Right lobe of liver (tissue), 6 donors: ENCODE results near the gene CLMP. TPM values are rescaled to one million over a fixed set of nuclear protein-coding genes. Genes with fewer than 3 reads are reported as not detected.

Source experiments
- ATAC-seq, 4 donors: fragments of 200-7000 bp; cut with Tn5 transposase; one replicate each; pipeline ENCODE4 v1.9.1; 2020; ENCODE audit warnings: mild to moderate bottlenecking in 4 of 4, moderate library complexity in 4 of 4
- DNase-seq, 3 donors: peaks; one replicate each; pipeline ENCODE4 v3.0.0-alpha.2; 2020
- H3K27ac ChIP-seq, 3 donors: fragments of 200-600 bp; one replicate each; pipeline ENCODE4 v1.8.0; 2022
- H3K27me3 ChIP-seq, 2 donors: fragments of 200-600 bp; one replicate each; pipeline ENCODE4 v1.8.0; 2022
- H3K36me3 ChIP-seq, 4 donors: fragments of 200-600 bp; sonication (generic) in 1 of 4; one replicate each; pipeline versions ENCODE4 v1.5.1 to v1.8.0; 2017 to 2022; ENCODE audit warnings: control low read depth in 1 of 4
- H3K4me1 ChIP-seq, 4 donors: fragments of 200-600 bp; sonication (generic) in 1 of 4; one replicate each; pipeline versions ENCODE4 v1.5.1 to v1.8.0; 2017 to 2022; ENCODE audit warnings: control low read depth in 1 of 4
- H3K4me3 ChIP-seq, 3 donors: fragments of 200-600 bp; one replicate each; pipeline ENCODE4 v1.8.0; 2022
- H3K9me3 ChIP-seq, 4 donors: fragments of 200-600 bp; sonication (generic) in 1 of 4; one replicate each; pipeline versions ENCODE4 v1.5.1 to v1.8.0; 2017 to 2022; ENCODE audit warnings: control low read depth in 1 of 4
- CTCF ChIP-seq, 4 donors: fragments of 200-600 bp in 3 of 4; fragments of 450-650 bp in 1 of 4; IDR thresholded peaks; one replicate each; pipeline versions ENCODE4 v1.5.1 to v1.8.0; 2016 to 2022; ENCODE audit warnings: antibody characterized with exemption in 4 of 4, mild to moderate bottlenecking in 2 of 4
- POLR2A ChIP-seq: fragments of 450-650 bp; IDR thresholded peaks from one replicate; pipeline ENCODE4 v1.6.1; 2017; ENCODE audit warnings: antibody characterized with exemption, mild to moderate bottlenecking
- whole genome bisulfite sequencing: methylation state at CpG from one replicate; pipeline ENCODE4 v1.1.6; 2018; ENCODE audit warnings: low coverage, low lambda C conversion rate; ENCODE audit not compliant: insufficient coverage; ENCODE audit errors: missing lambda C conversion rate; 5-methylcytosine and 5-hydroxymethylcytosine counted together
- intact Hi-C, 2 donors: fragments of 100-400 bp; cut with DNase I; formaldehyde crosslinking; loops; one replicate each; pipeline versions ENCODE4 v1.11.2 to v1.14.1; 2022
- total RNA-seq, 6 experiments: library from RNA; depleted of rRNA in 2 of 6; stranded (reverse); fragments of >200 nt in 2 of 6; fragmentation: NEBNext Ultra II Directional in 3 of 6; extraction: Animal tissue kit (Norgen Biotek cat#: 25700) in 3 of 6; gene quantifications; one replicate each; pipeline versions ENCODE4 v1.1.0 to v1.2.4, GENCODE V29; 2016 to 2023
- donor health status: DM: no; HTN: yes; CAD: no.
- donor health status: DM: no; HTN: no; CAD: no.
- donor health status: DM: no; HTN: no; CAD: no.
- donor health status: DM: no; HTN: yes; CAD: no.
- donor health status: DM: no; HTN: yes; CAD: no.

CLMP gene
- total RNA-seq, 6 experiments from 2014 or later = 0.17 to 1.2 (median 0.51) TPM

GRCh38 chr11:123203471-123203870 lies 8.4 kb upstream of the CLMP start:
- no peak for TF ChIP-seq POLR2A
- TF ChIP-seq CTCF (IDR thresholded peaks at IDR 0.05) = no peak
- no peak for ATAC-seq

GRCh38 chr11:123202155-123203151 lies 7.4 kb upstream of the CLMP start:
- no peaks in the 10 kb centered on the region for H3K27me3 ChIP-seq
- intact Hi-C loops = no loop called here
- H3K27ac ChIP-seq = no peak overlapping the region
- H3K36me3 ChIP-seq = no peaks in the 10 kb centered on the region
- 58% methylated on average over 6 of the region's 10 CpGs for WGBS
- no peak overlapping the region for H3K4me3 ChIP-seq
- H3K9me3 ChIP-seq = no peaks in the 10 kb centered on the region
- H3K4me1 ChIP-seq = no peaks in the 10 kb centered on the region
- no peak for TF ChIP-seq POLR2A
- no peak for TF ChIP-seq CTCF (IDR thresholded peaks at IDR 0.05)
- ATAC-seq (peak in 1 of 4 donors; percentile 29), DNase-seq (no peak)

More at GRCh38 chr11:123203471-123203870, 8.4 kb upstream of the CLMP start:
- Histone ChIP-seq H3K36me3 (no peaks in the 10 kb centered on the region), H3K9me3 (no peaks in the 10 kb centered on the region), H3K4me3 (no peak overlapping the region), H3K27ac (no peak overlapping the region), H3K4me1 (no peaks in the 10 kb centered on the region), H3K27me3 (no peaks in the 10 kb centered on the region)
- no peak for DNase-seq
- intact Hi-C loops = no loop called here
- WGBS = 44% methylated on average over 2 of the region's 4 CpGs

GRCh38 chr11:123200264-123200663 lies 5.2 kb upstream of the CLMP start:
- no peak for ATAC-seq
- Histone ChIP-seq H3K27me3 (peaks cover 0 to 8% of the 10 kb centered on the region in 2 donors), H3K36me3 (no peaks in the 10 kb centered on the region), H3K4me3 (no peak overlapping the region), H3K9me3 (no peaks in the 10 kb centered on the region), H3K27ac (no peak overlapping the region), H3K4me1 (no peaks in the 10 kb centered on the region)
- 38% methylated on average over 3 of the region's 4 CpGs for WGBS
- intact Hi-C loops = no loop called here
- DNase-seq = no peak
- TF ChIP-seq POLR2A (no peak), CTCF (IDR thresholded peaks at IDR 0.05) (no peak)

GRCh38 chr11:123197711-123198110 lies 2.7 kb upstream of the CLMP start:
- intact Hi-C loops = no loop called here
- ATAC-seq = no peak
- Histone ChIP-seq H3K27me3 (peaks cover 0 to 16% of the 10 kb centered on the region in 2 donors), H3K9me3 (no peaks in the 10 kb centered on the region), H3K4me1 (no peaks in the 10 kb centered on the region), H3K4me3 (no peak overlapping the region), H3K36me3 (no peaks in the 10 kb centered on the region), H3K27ac (no peak overlapping the region)
- no peak for TF ChIP-seq POLR2A
- no peak for TF ChIP-seq CTCF (IDR thresholded peaks at IDR 0.05)
- 54% methylated on average over 3 of the region's 4 CpGs for WGBS
- DNase-seq = no peak
